OCI-M2 (cell line): ENCODE results near the gene CFP.

Experiments used
- DNase-seq: peaks from one replicate; lab custom pipeline; 2025; ENCODE audit not compliant: unreplicated experiment; lab: John Stamatoyannopoulos, UW

CFP gene

DNA sequence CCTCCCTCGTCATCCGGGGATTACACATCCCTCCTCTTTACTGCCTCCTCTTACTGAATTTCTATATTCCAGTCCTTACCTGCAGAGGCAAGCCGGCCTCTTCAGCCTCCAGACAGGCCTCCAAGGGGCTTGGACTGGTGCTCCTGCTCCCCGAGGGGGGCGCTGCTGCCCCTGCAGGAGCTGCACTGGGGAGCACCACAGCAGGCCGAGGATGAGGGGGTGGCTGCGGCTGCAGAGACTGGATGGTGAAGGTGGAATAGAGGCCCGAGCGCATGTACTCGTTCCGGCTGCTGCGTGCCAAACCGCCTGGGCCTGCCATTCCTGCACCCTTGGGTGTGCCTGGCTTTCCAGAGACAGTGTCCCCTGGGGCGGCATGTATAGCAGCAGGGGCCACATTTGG is 9.1 kb upstream of the CFP start:
- no peak for DNase-seq

DNA sequence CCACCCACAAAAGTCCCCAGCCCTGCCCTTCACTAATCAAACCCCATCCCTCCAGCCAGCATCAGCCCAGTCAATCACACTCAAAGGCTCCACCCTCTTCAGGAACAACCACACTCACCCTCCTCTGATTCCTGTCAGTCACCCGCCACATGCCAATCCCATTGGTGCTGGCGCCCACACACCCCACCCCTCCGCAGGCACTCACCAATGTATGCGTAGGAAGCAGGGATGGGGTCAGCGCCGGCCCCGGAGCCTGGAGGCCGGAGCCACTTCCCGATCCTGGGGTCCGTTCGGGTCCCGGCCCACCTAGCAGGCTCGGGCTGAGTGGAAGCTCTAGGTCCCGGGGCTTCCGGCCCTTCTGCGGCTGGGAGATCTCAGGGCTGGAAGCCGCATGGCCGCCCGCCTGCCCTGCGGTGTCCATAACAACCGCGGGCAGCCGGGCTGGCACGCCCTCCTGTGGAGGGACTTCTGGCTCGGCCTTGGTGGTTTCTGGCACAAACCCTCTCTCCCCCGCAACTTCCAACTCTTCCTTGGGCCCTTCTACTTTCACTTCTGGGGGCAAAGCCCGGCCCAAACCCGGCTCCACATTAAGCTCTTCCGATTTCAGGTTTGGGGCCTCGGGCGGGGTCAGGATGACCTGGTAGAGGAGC is 7.9 kb upstream of the CFP start:
- no peak for DNase-seq

DNA sequence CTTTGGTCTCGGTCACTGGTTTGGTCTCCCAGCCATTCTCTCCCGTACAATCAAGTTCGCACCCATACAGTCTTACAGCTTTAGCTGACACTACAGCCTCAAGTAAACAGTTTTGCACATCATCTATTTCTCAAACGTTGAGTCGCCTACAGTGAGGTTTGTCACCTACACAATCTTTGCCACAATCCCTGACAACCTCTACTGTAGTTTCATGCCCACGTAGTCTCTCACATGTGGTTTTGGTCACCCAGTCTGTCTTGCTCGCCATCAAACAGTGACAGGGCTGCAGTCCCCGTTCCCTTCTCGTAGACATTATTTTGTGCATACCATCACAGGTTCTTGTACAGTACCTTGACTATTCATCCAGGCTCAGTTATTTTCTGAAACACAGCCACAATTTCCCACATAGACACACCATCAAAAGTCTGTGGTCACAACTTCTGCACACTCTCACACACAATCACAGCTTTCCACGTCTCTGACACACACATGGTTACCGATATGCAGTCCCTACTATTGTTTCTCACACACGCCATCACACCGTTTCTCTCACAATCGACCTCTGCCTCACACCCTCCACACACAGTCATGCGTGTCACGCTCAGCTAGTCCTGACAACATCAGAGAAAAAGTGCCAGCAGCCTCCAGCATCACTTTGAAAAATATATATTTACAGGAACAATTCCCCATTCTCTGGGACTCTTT is 5.3 kb upstream of the CFP start:
- DNase-seq, result no peak

DNA sequence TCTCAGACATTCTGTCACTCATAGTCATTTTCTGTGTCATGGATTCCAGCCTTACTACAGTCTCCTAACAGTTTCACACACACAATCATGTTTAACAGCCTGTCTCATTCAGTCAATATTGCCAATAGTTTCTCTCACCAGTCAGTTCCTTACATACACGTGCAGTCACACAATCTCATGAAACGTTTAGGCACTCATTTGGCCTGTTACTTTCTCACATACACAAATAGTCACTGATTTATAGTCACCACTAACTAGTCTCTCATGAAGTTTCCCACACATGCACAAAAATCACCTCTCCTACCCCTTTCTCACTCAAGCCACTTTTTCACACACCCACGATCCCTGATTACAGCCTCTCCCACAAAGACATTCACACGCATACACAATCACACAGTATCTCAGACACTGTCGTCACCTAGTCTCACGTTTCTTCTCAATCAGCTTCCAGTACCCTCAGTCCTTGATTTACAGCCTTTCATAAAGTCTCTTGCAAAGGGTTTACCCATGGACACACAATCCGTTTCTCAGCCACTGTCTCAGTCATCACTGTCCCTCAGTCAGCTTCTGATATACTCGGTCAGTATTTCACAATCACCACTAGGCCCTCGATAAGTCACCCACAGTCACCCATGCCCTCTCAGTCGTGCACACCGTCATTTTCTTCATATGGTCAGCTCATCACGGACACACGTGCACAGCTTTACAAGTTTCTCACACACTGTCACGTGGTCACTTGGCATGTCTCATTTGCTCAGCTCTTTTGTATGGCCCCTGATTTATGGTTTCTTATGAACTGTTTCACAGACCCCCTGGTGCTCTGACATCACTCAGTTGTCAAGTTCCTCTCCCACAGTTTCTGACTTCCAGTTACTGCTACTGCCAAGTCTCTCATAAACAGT is 4.2 kb upstream of the CFP start:
- no peak for DNase-seq

DNA sequence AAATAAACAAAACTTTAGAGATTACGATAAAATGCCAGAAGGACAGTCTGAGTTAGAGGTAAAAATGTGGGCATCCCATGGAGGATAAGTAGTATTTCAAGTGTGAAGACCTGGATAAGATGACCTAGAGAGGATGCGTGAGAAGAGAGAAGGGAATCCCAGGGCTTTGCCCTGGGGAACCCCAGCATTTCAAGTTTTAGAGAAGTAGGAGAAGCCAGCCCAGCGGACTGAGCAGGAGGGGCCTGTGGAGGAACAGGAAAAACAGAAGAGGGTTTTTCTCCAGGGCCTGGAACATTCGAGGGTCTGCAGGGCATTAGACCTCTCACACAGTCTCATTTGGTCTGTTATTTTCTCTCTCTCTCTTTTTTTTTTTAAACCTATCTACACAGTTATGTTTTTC is 2.9 kb upstream of the CFP start:
- DNase-seq, result no peak

DNA sequence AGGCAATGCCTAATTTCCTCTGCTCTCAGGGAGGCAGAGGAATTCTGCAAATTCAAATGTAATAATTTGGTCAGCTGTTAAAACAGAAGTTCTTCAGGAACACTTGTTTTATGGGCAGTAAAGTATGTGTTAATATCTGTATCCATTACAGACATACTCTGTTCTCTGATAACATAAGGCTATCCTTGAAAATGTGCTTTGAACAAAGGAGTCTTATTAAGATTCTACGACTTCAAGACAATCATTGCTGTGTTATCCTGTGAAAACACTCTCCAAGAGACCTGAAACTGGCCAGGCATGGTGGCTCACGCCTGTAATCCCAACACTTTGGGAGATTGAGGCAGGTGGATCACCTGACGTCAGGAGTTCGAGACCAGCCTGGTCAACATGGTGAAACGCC is 1.9 kb upstream of the CFP start:
- DNase-seq, result no peak

DNA sequence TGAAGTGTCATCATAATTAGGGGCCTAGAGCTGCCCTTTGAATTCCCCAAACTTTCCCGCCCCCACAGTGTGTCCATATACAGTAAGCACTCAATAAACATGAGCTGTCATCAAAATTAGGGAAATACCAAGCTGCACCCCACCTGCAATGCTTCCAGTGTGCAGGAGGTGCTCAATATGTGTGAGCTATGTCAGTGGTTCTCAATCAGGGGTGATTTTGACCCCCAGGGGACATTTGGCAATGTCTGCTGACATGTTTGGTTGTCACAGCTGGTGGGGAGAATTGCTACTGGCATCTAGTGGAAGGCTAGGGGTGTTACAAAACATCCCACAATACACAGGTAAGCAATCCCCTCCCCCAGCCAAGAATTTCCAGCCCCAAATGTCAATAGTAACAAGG is 748 bp downstream of the CFP start:
- no peak for DNase-seq

DNA sequence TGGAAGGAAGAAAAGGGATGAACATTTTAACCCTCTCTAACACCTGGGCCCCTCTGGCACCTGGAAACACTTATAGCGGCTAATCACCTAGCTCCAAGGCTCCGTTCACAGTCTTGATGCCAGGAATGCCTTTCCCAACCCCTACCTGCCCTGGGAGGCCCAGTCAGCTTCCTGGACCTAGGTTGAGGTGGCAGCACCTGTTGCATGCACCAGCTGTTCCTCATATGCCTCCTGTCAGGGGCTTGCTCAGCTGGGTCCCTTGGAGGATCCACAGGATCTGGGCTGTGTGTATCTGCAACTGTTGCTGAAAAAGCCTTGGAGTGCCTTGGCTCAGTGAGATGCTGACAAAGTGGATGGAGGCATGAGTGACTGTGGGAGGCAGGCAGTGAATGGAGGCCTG is 4.4 kb downstream of the CFP start:
- no peak for DNase-seq

DNA sequence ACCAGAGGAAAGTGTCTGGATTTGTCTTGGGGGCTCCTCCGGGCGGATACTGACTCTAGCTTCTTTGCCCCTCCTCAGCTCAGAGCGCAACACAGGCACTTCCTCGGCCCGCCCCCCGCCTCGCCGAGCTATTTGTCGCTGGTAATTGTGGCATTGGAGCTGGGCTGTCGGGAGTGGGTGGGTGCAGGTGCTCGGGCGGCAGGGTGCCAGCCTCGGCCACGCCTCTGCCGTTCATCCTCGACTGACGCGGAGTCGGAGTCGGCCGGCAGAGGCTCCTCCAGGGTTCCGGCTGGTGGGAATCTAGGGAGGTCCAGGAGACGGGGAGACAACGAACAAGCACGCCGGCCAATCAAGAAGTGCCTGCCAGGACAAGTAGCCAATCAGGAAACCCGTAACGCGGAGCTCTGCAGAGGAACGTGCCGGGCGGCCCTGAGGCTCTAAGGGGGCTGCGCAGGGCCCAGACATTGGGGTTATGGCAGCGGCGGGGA is 6.1 kb downstream of the CFP start:
- no peak for DNase-seq

DNA sequence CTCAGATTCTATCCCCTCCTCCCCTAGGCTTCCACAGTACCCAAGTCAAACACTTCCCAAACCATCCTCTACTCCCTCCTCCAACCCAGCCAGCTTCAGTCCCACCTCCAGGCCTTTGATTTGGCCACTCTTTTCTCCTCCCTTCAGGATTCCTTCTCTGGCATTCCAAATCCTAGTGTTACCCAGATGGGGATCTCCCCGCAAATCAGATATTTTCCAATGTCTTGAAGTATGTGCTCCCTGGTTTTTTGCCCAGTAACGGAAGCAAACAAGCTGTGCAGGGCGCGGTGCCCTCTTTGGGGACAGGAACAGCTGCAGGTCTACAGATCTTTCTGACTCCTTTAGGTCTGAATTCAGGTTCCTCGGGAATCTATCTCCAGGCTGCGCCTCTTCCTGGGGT is 7.9 kb downstream of the CFP start:
- DNase-seq, result no peak

DNA sequence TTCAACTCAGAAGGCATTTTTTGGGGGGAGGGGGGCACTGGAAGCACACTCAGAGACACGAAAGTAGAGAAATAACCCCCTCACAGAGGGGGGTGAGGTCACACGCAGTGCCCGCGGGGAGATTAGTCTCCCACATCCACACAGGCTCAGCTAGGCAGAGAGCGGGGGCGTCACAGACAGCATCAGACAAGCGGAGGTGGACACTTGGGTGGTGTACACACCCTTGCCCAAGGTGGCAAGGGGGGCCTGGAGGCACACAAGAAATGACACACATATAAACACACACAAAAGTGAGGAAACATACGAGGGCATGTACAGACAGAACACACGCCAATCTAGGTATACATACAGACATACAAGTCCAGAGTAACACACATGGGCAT is 9.4 kb downstream of the CFP start:
- DNase-seq, result no peak

DNA sequence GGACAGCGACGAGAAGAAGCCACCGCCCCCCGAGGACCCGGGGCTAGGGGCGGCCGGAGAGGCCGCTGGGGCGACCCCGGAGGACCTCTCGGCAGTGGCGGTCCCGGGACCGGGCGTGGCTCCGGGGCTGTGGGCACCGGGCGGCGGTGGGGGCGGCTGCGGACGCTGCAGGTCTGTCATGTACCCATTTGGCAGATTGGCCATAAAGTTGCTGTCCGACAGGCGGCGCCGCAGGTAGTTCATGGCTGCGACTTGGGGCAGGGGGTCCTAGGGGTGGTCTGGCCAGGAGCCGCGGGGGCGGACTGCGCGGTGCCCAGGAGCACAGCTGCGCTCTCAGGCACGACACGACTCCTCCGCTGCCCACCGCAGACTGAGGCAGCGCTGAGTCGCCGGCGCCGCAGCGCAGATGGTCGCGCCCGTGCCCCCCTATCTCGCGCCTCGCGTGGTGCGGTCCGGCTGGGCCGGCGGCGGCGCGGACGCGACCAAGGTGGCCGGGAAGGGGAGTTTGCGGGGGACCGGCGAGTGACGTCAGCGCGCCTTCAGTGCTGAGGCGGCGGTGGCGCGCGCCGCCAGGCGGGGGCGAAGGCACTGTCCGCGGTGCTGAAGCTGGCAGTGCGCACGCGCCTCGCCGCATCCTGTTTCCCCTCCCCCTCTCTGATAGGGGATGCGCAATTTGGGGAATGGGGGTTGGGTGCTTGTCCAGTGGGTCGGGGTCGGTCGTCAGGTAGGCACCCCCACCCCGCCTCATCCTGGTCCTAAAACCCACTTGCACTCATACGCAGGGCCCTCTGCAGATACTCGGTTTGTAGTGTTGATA is 10.0 kb downstream of the CFP start, which contains the start of gene SYN1:
Gene SYN1, minus strand, starts transcription at position 372 of the 817 bp plus-strand sequence. Its CDS starts 129 bp downstream, at position 243.
- DNase-seq, result peak; percentile 49

DNA sequence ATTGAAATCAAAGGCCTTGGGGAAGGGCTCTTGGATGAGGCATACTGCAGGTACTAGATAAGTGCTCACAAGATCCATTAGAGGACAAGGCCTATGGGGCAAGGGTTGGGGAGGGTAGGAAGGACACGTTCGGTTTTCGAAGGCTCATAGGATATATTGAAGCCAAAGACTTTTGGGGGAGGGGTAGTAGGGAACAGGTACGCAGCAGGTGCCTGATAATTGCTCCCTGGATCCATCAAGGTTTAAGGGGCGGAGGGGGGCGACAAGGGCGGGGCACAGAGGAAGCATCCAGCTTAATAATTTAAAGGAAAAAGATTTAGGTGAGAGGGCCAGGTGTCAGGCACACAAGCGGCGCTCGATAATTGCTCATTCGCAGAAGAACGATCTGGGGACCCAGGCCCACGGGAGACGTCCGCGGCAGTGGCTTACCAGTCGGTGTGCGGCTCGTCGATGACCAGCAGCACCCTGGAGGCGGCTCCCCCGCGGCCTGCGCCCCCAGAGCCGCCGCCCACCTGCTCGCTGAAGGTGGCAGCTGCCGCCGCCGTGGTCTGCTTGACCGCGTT is 10.7 kb downstream of the CFP start:
- no peak for DNase-seq

DNA sequence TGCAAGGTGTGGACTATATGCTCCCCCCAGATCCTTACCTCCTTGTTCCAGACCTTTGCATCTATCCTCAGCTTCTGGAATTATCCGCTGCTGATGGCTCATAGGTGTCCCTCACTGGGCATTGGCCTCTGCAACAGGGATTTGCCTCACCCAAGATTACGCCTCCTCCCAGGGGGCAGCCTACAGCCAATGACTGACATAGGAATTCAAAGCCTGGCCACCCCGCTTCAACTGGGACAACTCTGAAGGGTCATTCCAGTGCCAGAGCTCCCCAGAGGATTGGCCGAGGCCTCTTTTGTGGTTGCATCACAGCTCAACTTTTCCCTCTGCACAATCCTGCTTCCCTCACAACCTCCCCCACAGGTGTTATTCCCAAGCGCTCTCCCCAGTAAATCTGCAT is 15.1 kb downstream of the CFP start:
- DNase-seq, result no peak

DNA sequence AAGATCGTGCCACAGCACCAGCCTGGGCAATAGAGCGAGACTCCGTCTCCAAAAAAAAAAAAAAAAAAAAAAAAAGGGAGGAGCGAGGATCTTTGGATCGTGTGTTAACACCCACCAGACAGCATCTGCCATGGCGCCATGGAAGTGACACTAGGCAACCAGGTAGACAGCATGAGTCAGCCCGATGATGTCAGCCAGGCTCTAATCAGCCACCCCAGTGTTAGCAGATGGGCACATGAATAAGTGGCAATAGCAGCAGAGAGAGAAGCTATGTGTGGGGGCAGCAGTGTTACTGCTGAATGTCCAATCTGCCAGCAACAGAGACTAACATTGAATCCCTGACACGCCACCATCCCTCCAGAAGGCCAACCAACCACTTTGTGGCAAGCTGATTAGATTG is 16.6 kb downstream of the CFP start:
- DNase-seq, result no peak

DNA sequence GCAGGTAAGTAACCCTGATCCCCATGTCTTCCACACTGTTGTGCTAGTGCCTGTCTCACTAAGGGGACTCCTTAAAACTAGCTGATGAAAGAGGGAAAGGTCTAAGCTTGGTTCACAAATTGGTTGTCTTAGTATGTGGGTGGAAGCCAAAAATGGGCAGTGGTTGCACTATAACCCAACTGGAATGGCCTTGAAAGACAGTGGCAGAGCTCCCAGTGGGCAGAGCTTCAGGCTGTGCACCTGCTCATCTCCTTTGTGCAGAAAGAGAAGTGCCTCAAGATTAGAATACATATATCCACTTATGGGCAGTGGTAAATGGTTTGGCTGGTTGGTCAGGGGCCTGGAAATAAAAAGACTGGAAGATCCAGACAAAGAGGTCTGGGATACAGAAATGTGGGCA is 17.3 kb downstream of the CFP start:
- no peak for DNase-seq

DNA sequence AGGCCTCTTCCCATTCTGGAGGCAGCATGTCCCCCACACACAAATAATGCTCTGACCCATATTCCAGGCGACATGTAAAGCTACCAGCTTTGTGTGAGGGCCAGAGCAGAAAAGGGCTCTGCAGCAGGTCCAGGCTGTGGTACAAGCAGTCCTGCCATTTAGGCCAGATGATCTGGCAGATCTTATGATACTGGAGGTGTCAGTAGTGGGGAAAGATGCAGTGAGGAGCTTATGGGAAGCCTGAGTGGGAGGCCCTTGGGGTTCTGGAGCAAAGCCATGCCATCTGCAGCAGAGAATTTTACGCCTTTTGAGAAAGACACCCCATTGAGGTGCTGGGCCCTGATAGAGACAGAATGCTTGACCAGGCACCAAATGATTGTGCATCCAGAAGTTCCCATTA is 17.8 kb downstream of the CFP start:
- DNase-seq, result no peak

DNA sequence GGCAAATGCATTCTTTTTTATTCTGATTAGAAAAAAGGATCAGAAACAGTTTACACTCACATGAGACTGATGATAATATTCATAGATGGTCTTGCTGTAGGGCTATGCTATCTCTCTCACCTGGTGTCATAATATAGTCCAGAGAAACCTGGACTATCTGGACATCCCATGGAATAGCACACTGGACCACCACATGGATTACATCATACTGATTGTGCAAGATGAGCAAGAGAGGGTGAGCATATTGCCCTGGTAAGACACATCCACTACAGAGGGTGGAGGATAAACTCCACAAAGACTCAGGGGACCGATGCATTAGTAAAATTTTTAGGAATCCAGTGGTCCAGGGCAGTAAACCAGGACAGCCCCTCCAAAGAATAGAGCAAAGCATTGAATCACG is 18.2 kb downstream of the CFP start:
- no peak for DNase-seq

DNA sequence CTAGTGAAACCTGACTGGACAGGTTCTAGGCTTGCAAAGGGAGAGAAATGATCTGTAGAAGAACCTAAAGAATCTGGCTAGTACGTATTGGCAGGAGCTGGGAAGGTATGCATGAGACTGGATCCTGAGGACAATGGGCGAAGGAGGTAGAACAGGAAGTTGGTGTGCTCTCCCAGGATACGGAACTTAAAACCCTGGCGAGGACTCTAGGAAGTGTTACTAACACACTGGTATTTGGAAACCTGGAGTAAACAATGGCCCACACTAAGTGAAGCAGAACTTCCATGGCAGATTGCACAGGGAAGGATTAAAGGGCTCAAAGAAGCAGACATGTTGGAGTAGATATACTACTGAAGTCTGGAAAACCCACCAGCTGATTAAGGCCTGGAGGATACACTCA is 19.2 kb downstream of the CFP start:
- DNase-seq, result no peak

DNA sequence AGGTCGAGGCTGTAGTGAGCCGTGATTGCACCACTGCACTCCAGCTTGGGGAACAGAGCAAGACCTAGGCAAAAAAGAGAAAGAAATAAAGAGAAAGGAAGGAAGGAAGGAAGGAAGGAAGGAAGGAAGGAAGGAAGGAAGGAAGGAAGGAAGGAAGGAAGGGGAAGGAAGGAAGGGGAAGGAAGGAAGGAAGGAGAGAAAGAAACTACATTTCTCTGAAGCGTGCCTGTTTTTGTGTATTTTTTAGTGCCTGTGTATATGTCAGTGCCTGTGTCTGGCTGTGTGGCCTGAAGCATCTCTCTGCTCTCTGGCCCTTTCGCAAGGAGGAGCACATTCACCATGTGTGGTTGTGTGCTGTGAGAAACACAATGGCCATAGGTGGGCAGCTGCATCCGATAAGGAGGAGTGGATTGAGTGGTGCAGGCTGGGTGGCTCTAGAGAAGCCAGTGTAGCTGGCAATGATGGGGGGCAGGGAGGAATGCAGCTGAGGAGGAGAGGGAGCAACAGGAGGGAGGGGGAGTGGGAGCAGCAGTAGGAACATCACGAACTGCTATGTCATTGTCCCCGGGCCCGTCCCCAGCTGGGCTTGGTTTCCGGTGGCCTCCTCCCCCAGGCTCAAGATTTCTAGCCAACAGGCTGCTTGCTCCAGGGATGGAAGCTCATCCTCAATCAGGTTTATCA is 21.5 kb downstream of the CFP start:
- DNase-seq, result no peak
